GM21723 (cell line): ENCODE results near the gene S1PR3.
"Not testable (repeated sequence)": the region's sequence is repeated elsewhere in the genome, so short reads cannot be mapped to it uniquely, and the experiment has no call there.

ENCODE experiments used
- ATAC-seq: cut with Tn5 transposase; IDR thresholded peaks from one replicate; pipeline ENCODE4 v1.9.1; 2021; ENCODE audit warnings: mild to moderate bottlenecking, moderate library complexity; ENCODE audit not compliant: unreplicated experiment

Gene S1PR3

GRCh38 chr9:88991066-88992034, at the start of gene S1PR3:
S1PR3 (plus strand) TSS chr9:88991468; CDS start chr9:89001201, 9,733 bp downstream.
- ATAC-seq, result no peak

- ATAC-seq, result not testable (repeated sequence)
These were observed 49.7 kb upstream of the S1PR3 start for GRCh38 chr9:88941586-88941985.

- no peak for ATAC-seq
These were observed 48.9 kb upstream of the S1PR3 start for GRCh38 chr9:88942411-88942810.

GRCh38 chr9:88945636-88946333, 45.5 kb upstream of the S1PR3 start:
- ATAC-seq, result no peak

- no peak for ATAC-seq
These were observed 43.4 kb upstream of the S1PR3 start for GRCh38 chr9:88947581-88948573.

- ATAC-seq, result no peak
These were observed 41.8 kb upstream of the S1PR3 start for GRCh38 chr9:88949425-88949824.

- ATAC-seq, result no peak
These were observed 41.3 kb upstream of the S1PR3 start for GRCh38 chr9:88949961-88950340.

GRCh38 chr9:88950341-88951154, 40.7 kb upstream of the S1PR3 start:
- ATAC-seq, result no peak

GRCh38 chr9:88951155-88951542, 40.1 kb upstream of the S1PR3 start:
- ATAC-seq, result no peak

- no peak for ATAC-seq
These were observed 39.1 kb upstream of the S1PR3 start for GRCh38 chr9:88952086-88952615.

- no peak for ATAC-seq
These were observed 38.3 kb upstream of the S1PR3 start for GRCh38 chr9:88952976-88953375.

GRCh38 chr9:88953381-88954029, 37.8 kb upstream of the S1PR3 start:
- no peak for ATAC-seq

GRCh38 chr9:88954066-88954465, 37.2 kb upstream of the S1PR3 start:
- no peak for ATAC-seq

GRCh38 chr9:88957526-88957925, 33.7 kb upstream of the S1PR3 start:
- ATAC-seq, result no peak

GRCh38 chr9:88959727-88960469, 31.4 kb upstream of the S1PR3 start:
- no peak for ATAC-seq

GRCh38 chr9:88960632-88961031, 30.6 kb upstream of the S1PR3 start:
- no peak for ATAC-seq

- ATAC-seq, result no peak
These were observed 25.8 kb upstream of the S1PR3 start for GRCh38 chr9:88965473-88965872.

GRCh38 chr9:88966894-88967676, 24.2 kb upstream of the S1PR3 start:
- no peak for ATAC-seq
